Mesodermal cell (in vitro differentiated cells): ENCODE measurements around the gene SPTSSB.

ENCODE experiments used
- H3K27ac ChIP-seq: 2 replicates; pipeline ENCODE4 v1.7.0; 2013; ENCODE audit warnings: mild to moderate bottlenecking, low read depth, low read length, moderate library complexity; ENCODE audit not compliant: severe bottlenecking
- H3K36me3 ChIP-seq: 2 replicates; pipeline ENCODE4 v1.7.1; 2013; ENCODE audit warnings: mild to moderate bottlenecking, low read length, moderate library complexity; ENCODE audit not compliant: control insufficient read depth, insufficient read depth
- H3K4me1 ChIP-seq: one replicate; pipeline ENCODE4 v1.7.1; 2013; ENCODE audit warnings: mild to moderate bottlenecking, low read length; ENCODE audit not compliant: insufficient read depth, control insufficient read depth, poor library complexity, severe bottlenecking
- H3K4me3 ChIP-seq: 2 replicates; pipeline ENCODE4 v1.7.0; 2013; ENCODE audit warnings: low read length, control low read depth, mild to moderate bottlenecking; ENCODE audit not compliant: insufficient read depth, poor library complexity, severe bottlenecking; ENCODE audit errors: extremely low read depth
- H3K9me3 ChIP-seq: 2 replicates; pipeline ENCODE4 v1.7.1; 2013; ENCODE audit warnings: mild to moderate bottlenecking, low read length, moderate library complexity; ENCODE audit not compliant: control insufficient read depth
- WGBS, 2 experiments: methylation state at CpG; one replicate each; pipeline ENCODE4 v1.1.5; 2013; ENCODE audit warnings: missing lambda C conversion rate in 2 of 2; ENCODE audit not compliant: insufficient coverage in 2 of 2; 5-methylcytosine and 5-hydroxymethylcytosine counted together

Gene SPTSSB

GRCh38 chr3:161390200-161390599, 18.9 kb upstream of the SPTSSB start:
- Histone ChIP-seq H3K9me3 (no peaks in the 10 kb centered on the region), H3K4me1 (no peaks in the 10 kb centered on the region), H3K4me3 (no peak overlapping the region), H3K27ac (no peak overlapping the region), H3K36me3 (no peaks in the 10 kb centered on the region)
- 88% methylated on average over 1 of the region's 2 CpGs; no CpG with 5 or more reads in 1 of the 2 experiments for WGBS, 2 experiments

GRCh38 chr3:161389445-161390035, 18.2 kb upstream of the SPTSSB start:
- Histone ChIP-seq H3K27ac (no peak overlapping the region), H3K36me3 (no peaks in the 10 kb centered on the region), H3K9me3 (no peaks in the 10 kb centered on the region), H3K4me1 (no peaks in the 10 kb centered on the region), H3K4me3 (no peak overlapping the region)
- WGBS, 2 experiments, result no CpG with 5 or more reads among the region's 3 CpGs

GRCh38 chr3:161388855-161389254, 17.5 kb upstream of the SPTSSB start:
- Histone ChIP-seq H3K9me3 (no peaks in the 10 kb centered on the region), H3K4me1 (no peaks in the 10 kb centered on the region), H3K27ac (no peak overlapping the region), H3K4me3 (no peak overlapping the region), H3K36me3 (no peaks in the 10 kb centered on the region)

- Histone ChIP-seq H3K9me3 (no peaks in the 10 kb centered on the region), H3K4me1 (no peaks in the 10 kb centered on the region), H3K27ac (no peak overlapping the region), H3K36me3 (no peaks in the 10 kb centered on the region), H3K4me3 (no peak overlapping the region)
- WGBS, 2 experiments, result 83 to 96% methylated on average over 3 to 4 of the region's 4 CpGs
Observed at GRCh38 chr3:161386991-161387770, 15.9 kb upstream of the SPTSSB start.

- Histone ChIP-seq H3K9me3 (no peaks in the 10 kb centered on the region), H3K4me3 (peak overlapping the region; percentile 44), H3K4me1 (no peaks in the 10 kb centered on the region), H3K36me3 (no peaks in the 10 kb centered on the region), H3K27ac (no peak overlapping the region)
- WGBS, 2 experiments, result 2 to 4% methylated on average over 19 to 45 of the region's 55 CpGs
Observed at GRCh38 chr3:161372321-161373260, 1.3 kb upstream of the SPTSSB start.

- Histone ChIP-seq H3K9me3 (no peaks in the 10 kb centered on the region), H3K36me3 (no peaks in the 10 kb centered on the region), H3K4me3 (no peak overlapping the region), H3K4me1 (no peaks in the 10 kb centered on the region), H3K27ac (no peak overlapping the region)
- no CpG with 5 or more reads among the region's 3 CpGs for WGBS, 2 experiments
Observed at GRCh38 chr3:161369531-161369930, 1.8 kb downstream of the SPTSSB start.

GRCh38 chr3:161366094-161366493, 5.2 kb downstream of the SPTSSB start:
- Histone ChIP-seq H3K4me3 (no peak overlapping the region), H3K36me3 (no peaks in the 10 kb centered on the region), H3K27ac (no peak overlapping the region), H3K4me1 (no peaks in the 10 kb centered on the region), H3K9me3 (no peaks in the 10 kb centered on the region)
- WGBS, 2 experiments, result 37% methylated on average over 2 of the region's 2 CpGs; no CpG with 5 or more reads in 1 of the 2 experiments

GRCh38 chr3:161358488-161358887, 12.8 kb downstream of the SPTSSB start:
- Histone ChIP-seq H3K9me3 (no peaks in the 10 kb centered on the region), H3K27ac (no peak overlapping the region), H3K36me3 (no peaks in the 10 kb centered on the region), H3K4me1 (no peaks in the 10 kb centered on the region), H3K4me3 (no peak overlapping the region)

GRCh38 chr3:161356287-161356686, 15.0 kb downstream of the SPTSSB start:
- no peaks in the 10 kb centered on the region for H3K9me3 ChIP-seq
- H3K4me3 ChIP-seq, result no peak overlapping the region
- no CpG with 5 or more reads among the region's 1 CpG for WGBS, 2 experiments
- no peaks in the 10 kb centered on the region for H3K4me1 ChIP-seq
- no peaks in the 10 kb centered on the region for H3K36me3 ChIP-seq
- no peak overlapping the region for H3K27ac ChIP-seq

GRCh38 chr3:161355508-161355907, 15.8 kb downstream of the SPTSSB start:
- Histone ChIP-seq H3K9me3 (no peaks in the 10 kb centered on the region), H3K27ac (no peak overlapping the region), H3K4me1 (no peaks in the 10 kb centered on the region), H3K4me3 (no peak overlapping the region), H3K36me3 (no peaks in the 10 kb centered on the region)
- WGBS, 2 experiments, result no CpG with 5 or more reads among the region's 1 CpG
